Stimulated activated naive B cell treated with anti-CD40 and anti-IgM and Interleukin-4, amounts not matched to agents 10 μg/mL and 1 μg/mL and 100 μg/mL, for 72 hours (primary cell): Measurements from ENCODE around the gene GGT5.

ENCODE experiments used
- ATAC-seq, 2 donors: fragments of 150-1000 bp; cut with Tn5 transposase; replicated peaks; 2 replicates each; pipeline ENCODE4 v1.10.0; 2021; ENCODE audit warnings: moderate library complexity in 1 of 2
- DNase-seq: peaks from one replicate; pipeline ENCODE4 v3.0.0; 2021
- H3K27ac Mint-ChIP-seq: one replicate; pipeline ENCODE4 v1.8.0; 2022; ENCODE audit warnings: mild to moderate bottlenecking, mixed read lengths
- H3K27me3 Mint-ChIP-seq, 2 donors: one replicate each; pipeline ENCODE4 v1.8.0; 2022; ENCODE audit warnings: mixed read lengths in 2 of 2
- H3K36me3 Mint-ChIP-seq, 2 donors: one replicate each; pipeline ENCODE4 v1.8.0; 2022; ENCODE audit warnings: mixed read lengths in 2 of 2, mild to moderate bottlenecking in 1 of 2
- H3K4me1 Mint-ChIP-seq, 2 donors: one replicate each; pipeline ENCODE4 v1.8.0; 2022; ENCODE audit warnings: mixed read lengths in 2 of 2, mild to moderate bottlenecking in 1 of 2
- H3K4me3 Mint-ChIP-seq, 2 donors: one replicate each; pipeline ENCODE4 v1.8.0; 2022; ENCODE audit warnings: mild to moderate bottlenecking in 2 of 2, mixed read lengths in 2 of 2, moderate library complexity in 1 of 2
- H3K9me3 Mint-ChIP-seq, 2 donors: one replicate each; pipeline ENCODE4 v1.8.0; 2022; ENCODE audit warnings: mixed read lengths in 2 of 2, mild to moderate bottlenecking in 1 of 2

The GGT5 gene

GRCh38 chr22:24190596-24191208, 54.2 kb downstream of the GGT5 start:
- Mint-ChIP-seq H3K27ac (no peak overlapping the region), H3K36me3 (peaks cover 1 to 7% of the 10 kb centered on the region in 2 donors), H3K27me3 (no peaks in the 10 kb centered on the region), H3K4me1 (peaks cover 0 to 4% of the 10 kb centered on the region in 2 donors), H3K4me3 (peak overlapping the region in 1 of 2 donors; percentile 17), H3K9me3 (no peaks in the 10 kb centered on the region)
- no peak for ATAC-seq
- no peak for DNase-seq

- H3K4me3 Mint-ChIP-seq: no peak overlapping the region
- H3K27me3 Mint-ChIP-seq: no peaks in the 10 kb centered on the region
- no peak overlapping the region for H3K27ac Mint-ChIP-seq
Measured at GRCh38 chr22:24190159-24190540, 54.7 kb downstream of the GGT5 start.

GRCh38 chr22:24189249-24190158, 55.4 kb downstream of the GGT5 start:
- peak; percentile 90 to 92 for ATAC-seq
- H3K27me3 Mint-ChIP-seq: no peaks in the 10 kb centered on the region
- H3K4me1 Mint-ChIP-seq: peaks cover 0 to 4% of the 10 kb centered on the region in 2 donors
- peaks cover 1 to 7% of the 10 kb centered on the region in 2 donors for H3K36me3 Mint-ChIP-seq
- no peak overlapping the region for H3K27ac Mint-ChIP-seq
- H3K4me3 Mint-ChIP-seq: no peak overlapping the region
- DNase-seq: peak; percentile 33
- H3K9me3 Mint-ChIP-seq: no peaks in the 10 kb centered on the region

More at GRCh38 chr22:24190159-24190540, 54.7 kb downstream of the GGT5 start:
- no peaks in the 10 kb centered on the region for H3K9me3 Mint-ChIP-seq
- no peak for DNase-seq
- peaks cover 1 to 7% of the 10 kb centered on the region in 2 donors for H3K36me3 Mint-ChIP-seq
- H3K4me1 Mint-ChIP-seq: peaks cover 0 to 4% of the 10 kb centered on the region in 2 donors
- no peak for ATAC-seq

GRCh38 chr22:24188705-24189248, 56.1 kb downstream of the GGT5 start:
- ATAC-seq (no peak), DNase-seq (no peak)
- Mint-ChIP-seq H3K27ac (no peak overlapping the region), H3K4me1 (peaks cover 4 to 6% of the 10 kb centered on the region in 2 donors), H3K9me3 (no peaks in the 10 kb centered on the region), H3K36me3 (peaks cover 3 to 7% of the 10 kb centered on the region in 2 donors), H3K27me3 (no peaks in the 10 kb centered on the region), H3K4me3 (no peak overlapping the region)

GRCh38 chr22:24187731-24188644, 56.9 kb downstream of the GGT5 start:
- H3K4me3 Mint-ChIP-seq: no peak overlapping the region
- ATAC-seq: no peak
- H3K27ac Mint-ChIP-seq: no peak overlapping the region
- H3K36me3 Mint-ChIP-seq: peaks cover 3 to 7% of the 10 kb centered on the region in 2 donors
- H3K9me3 Mint-ChIP-seq: no peaks in the 10 kb centered on the region
- peaks cover 11% of the 10 kb centered on the region in 2 donors for H3K4me1 Mint-ChIP-seq
- H3K27me3 Mint-ChIP-seq: no peaks in the 10 kb centered on the region
- no peak for DNase-seq

- Mint-ChIP-seq H3K4me1 (peaks cover 11% of the 10 kb centered on the region in 2 donors), H3K27me3 (no peaks in the 10 kb centered on the region), H3K27ac (no peak overlapping the region), H3K36me3 (peaks cover 3 to 7% of the 10 kb centered on the region in 2 donors), H3K9me3 (no peaks in the 10 kb centered on the region), H3K4me3 (no peak overlapping the region)
- ATAC-seq (no peak), DNase-seq (no peak)
Measured at GRCh38 chr22:24186892-24187670, 57.8 kb downstream of the GGT5 start.

- Mint-ChIP-seq H3K36me3 (peaks cover 3 to 7% of the 10 kb centered on the region in 2 donors), H3K27me3 (no peaks in the 10 kb centered on the region), H3K4me3 (no peak overlapping the region), H3K27ac (no peak overlapping the region), H3K4me1 (peaks cover 11% of the 10 kb centered on the region in 2 donors), H3K9me3 (no peaks in the 10 kb centered on the region)
- DNase-seq: no peak
- no peak for ATAC-seq
Measured at GRCh38 chr22:24186352-24186740, 58.5 kb downstream of the GGT5 start.

GRCh38 chr22:24185501-24186351, 59.2 kb downstream of the GGT5 start:
- Mint-ChIP-seq H3K36me3 (peaks cover 3 to 7% of the 10 kb centered on the region in 2 donors), H3K27ac (no peak overlapping the region), H3K4me1 (peaks cover 11% of the 10 kb centered on the region in 2 donors), H3K9me3 (no peaks in the 10 kb centered on the region), H3K4me3 (no peak overlapping the region), H3K27me3 (no peaks in the 10 kb centered on the region)
- DNase-seq (no peak), ATAC-seq (no peak)

- Mint-ChIP-seq H3K27ac (no peak overlapping the region), H3K36me3 (peaks cover 3 to 7% of the 10 kb centered on the region in 2 donors)
Measured at GRCh38 chr22:24185001-24185500, 59.8 kb downstream of the GGT5 start.

GRCh38 chr22:24184057-24184798, 60.7 kb downstream of the GGT5 start:
- Mint-ChIP-seq H3K27ac (no peak overlapping the region), H3K4me3 (no peak overlapping the region)

More at GRCh38 chr22:24185001-24185500, 59.8 kb downstream of the GGT5 start:
- Mint-ChIP-seq H3K9me3 (no peaks in the 10 kb centered on the region), H3K4me1 (peaks cover 11% of the 10 kb centered on the region in 2 donors), H3K27me3 (no peaks in the 10 kb centered on the region), H3K4me3 (no peak overlapping the region)
- ATAC-seq: no peak
- no peak for DNase-seq

GRCh38 chr22:24183321-24184031, 61.4 kb downstream of the GGT5 start:
- Mint-ChIP-seq H3K27ac (peak overlapping the region; percentile 65), H3K9me3 (no peaks in the 10 kb centered on the region), H3K4me3 (no peak overlapping the region), H3K4me1 (peaks cover 7 to 17% of the 10 kb centered on the region in 2 donors), H3K36me3 (peaks cover 3 to 4% of the 10 kb centered on the region in 2 donors), H3K27me3 (no peaks in the 10 kb centered on the region)
- DNase-seq (peak; percentile 34), ATAC-seq (peak; percentile 82 to 85)

More at GRCh38 chr22:24184057-24184798, 60.7 kb downstream of the GGT5 start:
- Mint-ChIP-seq H3K9me3 (no peaks in the 10 kb centered on the region), H3K4me1 (peaks cover 7 to 17% of the 10 kb centered on the region in 2 donors), H3K27me3 (no peaks in the 10 kb centered on the region), H3K36me3 (peaks cover 3 to 7% of the 10 kb centered on the region in 2 donors)
- no peak for DNase-seq
- ATAC-seq: no peak
